ENCODE data around the gene MSMB. TPM values are rescaled to one million over a fixed set of nuclear protein-coding genes. Genes with fewer than 3 reads are reported as not detected.
"Not testable (repeated sequence)": the region's sequence is repeated elsewhere in the genome, so short reads cannot be mapped to it uniquely, and the experiment has no call there.

MSMB gene
- not detected for polyA plus RNA-seq (2013, experiment 1 of 2)
- polyA plus RNA-seq (2013, experiment 2 of 2) = not detected

- 94% methylated on average over 7 of the region's 7 CpGs for WGBS
- no peaks in the 10 kb centered on the region for H3K36me3 ChIP-seq (ENCODE audit: insufficient read depth, low read length)
- no peak within 1 kb of the TSS for H3K9ac ChIP-seq (ENCODE audit: low read depth, low read length)
- H3K4me1 ChIP-seq (ENCODE audit: insufficient read depth, low read length) = no peaks in the 10 kb centered on the region
- H3K27me3 ChIP-seq (ENCODE audit: insufficient read depth, low read length) = no peaks in the 10 kb centered on the region
- no peak within 1 kb of the TSS for H3K27ac ChIP-seq (ENCODE audit: low read depth, low read length)
- H3K4me3 ChIP-seq (ENCODE audit: low read length) = no peak within 1 kb of the TSS
- H3K9me3 ChIP-seq (ENCODE audit: insufficient read depth, low read depth, low read length) = no peaks in the 10 kb centered on the region
Observed at GRCh38 chr10:46046261-46046660, at the start of gene MSMB. Gene MSMB (minus strand): TSS chr10:46046269. CDS start chr10:46046237, 32 bp downstream.

GRCh38 chr10:46094931-46095750 is 49.1 kb upstream of the MSMB start:
- no peak overlapping the region for H3K4me3 ChIP-seq (ENCODE audit: low read length)
- no peaks in the 10 kb centered on the region for H3K27me3 ChIP-seq (ENCODE audit: insufficient read depth, low read length)
- H3K9ac ChIP-seq (ENCODE audit: low read depth, low read length) = no peak overlapping the region
- WGBS = 86% methylated on average over 15 of the region's 15 CpGs
- no peaks in the 10 kb centered on the region for H3K36me3 ChIP-seq (ENCODE audit: insufficient read depth, low read length)
- no peaks in the 10 kb centered on the region for H3K9me3 ChIP-seq (ENCODE audit: insufficient read depth, low read depth, low read length)
- peak overlapping the region; percentile 24; the same call in 1 of the 2 replicates for H3K27ac ChIP-seq (ENCODE audit: low read depth, low read length)
- peaks cover 8% of the 10 kb centered on the region; the same call in 1 of the 2 replicates for H3K4me1 ChIP-seq (ENCODE audit: insufficient read depth, low read length)

- Histone ChIP-seq H3K4me1 (ENCODE audit: insufficient read depth, low read length) (peaks cover 8% of the 10 kb centered on the region; the same call in 1 of the 2 replicates), H3K27me3 (ENCODE audit: insufficient read depth, low read length) (no peaks in the 10 kb centered on the region), H3K36me3 (ENCODE audit: insufficient read depth, low read length) (no peaks in the 10 kb centered on the region), H3K27ac (ENCODE audit: low read depth, low read length) (no peak overlapping the region; the same call in 1 of the 2 replicates), H3K9me3 (ENCODE audit: insufficient read depth, low read depth, low read length) (no peaks in the 10 kb centered on the region), H3K9ac (ENCODE audit: low read depth, low read length) (no peak overlapping the region), H3K4me3 (ENCODE audit: low read length) (no peak overlapping the region)
- 94% methylated on average over 6 of the region's 6 CpGs for WGBS
Observed at GRCh38 chr10:46094197-46094500, 48.1 kb upstream of the MSMB start.

GRCh38 chr10:46093316-46094196 is 47.5 kb upstream of the MSMB start:
- not testable (repeated sequence) for H3K4me3 ChIP-seq (ENCODE audit: low read length); H3K27ac ChIP-seq (ENCODE audit: low read depth, low read length); H3K36me3 ChIP-seq (ENCODE audit: insufficient read depth, low read length); H3K9me3 ChIP-seq (ENCODE audit: insufficient read depth, low read depth, low read length); H3K9ac ChIP-seq (ENCODE audit: low read depth, low read length); H3K4me1 ChIP-seq (ENCODE audit: insufficient read depth, low read length); H3K27me3 ChIP-seq (ENCODE audit: insufficient read depth, low read length)
- WGBS = 92% methylated on average over 9 of the region's 9 CpGs

GRCh38 chr10:46092524-46093081 is 46.5 kb upstream of the MSMB start:
- no peak overlapping the region for H3K9ac ChIP-seq (ENCODE audit: low read depth, low read length)
- H3K27ac ChIP-seq (ENCODE audit: low read depth, low read length) = no peak overlapping the region
- H3K36me3 ChIP-seq (ENCODE audit: insufficient read depth, low read length) = no peaks in the 10 kb centered on the region
- H3K27me3 ChIP-seq (ENCODE audit: insufficient read depth, low read length) = no peaks in the 10 kb centered on the region
- H3K4me3 ChIP-seq (ENCODE audit: low read length) = no peak overlapping the region
- 84% methylated on average over 5 of the region's 5 CpGs for WGBS
- H3K9me3 ChIP-seq (ENCODE audit: insufficient read depth, low read depth, low read length) = no peaks in the 10 kb centered on the region
- peaks cover 8% of the 10 kb centered on the region; the same call in 1 of the 2 replicates for H3K4me1 ChIP-seq (ENCODE audit: insufficient read depth, low read length)

- no peaks in the 10 kb centered on the region for H3K36me3 ChIP-seq (ENCODE audit: insufficient read depth, low read length)
- H3K4me1 ChIP-seq (ENCODE audit: insufficient read depth, low read length) = peaks cover 8% of the 10 kb centered on the region; the same call in 1 of the 2 replicates
- H3K27ac ChIP-seq (ENCODE audit: low read depth, low read length) = no peak overlapping the region
- H3K9ac ChIP-seq (ENCODE audit: low read depth, low read length) = no peak overlapping the region
- H3K27me3 ChIP-seq (ENCODE audit: insufficient read depth, low read length) = no peaks in the 10 kb centered on the region
- no peak overlapping the region for H3K4me3 ChIP-seq (ENCODE audit: low read length)
- H3K9me3 ChIP-seq (ENCODE audit: insufficient read depth, low read depth, low read length) = no peaks in the 10 kb centered on the region
- 86% methylated on average over 12 of the region's 12 CpGs for WGBS
Observed at GRCh38 chr10:46091828-46092523, 45.9 kb upstream of the MSMB start.

GRCh38 chr10:46091080-46091827 is 45.2 kb upstream of the MSMB start:
- H3K9ac ChIP-seq (ENCODE audit: low read depth, low read length) = no peak overlapping the region
- H3K4me1 ChIP-seq (ENCODE audit: insufficient read depth, low read length) = 0 out of 2 replicates have a peak, but pooled peaks cover 3% of the 10 kb centered on the region

GRCh38 chr10:46090258-46090812 is 44.3 kb upstream of the MSMB start:
- Histone ChIP-seq H3K36me3 (ENCODE audit: insufficient read depth, low read length) (no peaks in the 10 kb centered on the region), H3K27me3 (ENCODE audit: insufficient read depth, low read length) (no peaks in the 10 kb centered on the region), H3K4me3 (ENCODE audit: low read length) (no peak overlapping the region), H3K27ac (ENCODE audit: low read depth, low read length) (no peak overlapping the region), H3K9ac (ENCODE audit: low read depth, low read length) (no peak overlapping the region), H3K9me3 (ENCODE audit: insufficient read depth, low read depth, low read length) (no peaks in the 10 kb centered on the region), H3K4me1 (ENCODE audit: insufficient read depth, low read length) (0 out of 2 replicates have a peak, but pooled peaks cover 2% of the 10 kb centered on the region)
- WGBS = 94% methylated on average over 10 of the region's 10 CpGs

More at GRCh38 chr10:46091080-46091827, 45.2 kb upstream of the MSMB start:
- H3K36me3 ChIP-seq (ENCODE audit: insufficient read depth, low read length) = no peaks in the 10 kb centered on the region
- no peaks in the 10 kb centered on the region for H3K27me3 ChIP-seq (ENCODE audit: insufficient read depth, low read length)
- H3K27ac ChIP-seq (ENCODE audit: low read depth, low read length) = no peak overlapping the region
- no peak overlapping the region for H3K4me3 ChIP-seq (ENCODE audit: low read length)
- 77% methylated on average over 9 of the region's 9 CpGs for WGBS
- H3K9me3 ChIP-seq (ENCODE audit: insufficient read depth, low read depth, low read length) = no peaks in the 10 kb centered on the region

- not testable (repeated sequence) for H3K36me3 ChIP-seq (ENCODE audit: insufficient read depth, low read length); H3K4me1 ChIP-seq (ENCODE audit: insufficient read depth, low read length); H3K4me3 ChIP-seq (ENCODE audit: low read length); H3K27ac ChIP-seq (ENCODE audit: low read depth, low read length); H3K9ac ChIP-seq (ENCODE audit: low read depth, low read length); H3K27me3 ChIP-seq (ENCODE audit: insufficient read depth, low read length); H3K9me3 ChIP-seq (ENCODE audit: insufficient read depth, low read depth, low read length)
- WGBS = 97% methylated on average over 11 of the region's 11 CpGs
Observed at GRCh38 chr10:46087381-46087780, 41.3 kb upstream of the MSMB start.
